GM06990 (cell line): Measurements from ENCODE around the gene ETFRF1.
A peak's percentile ranks its signal among the peaks of the same experiment; 100 is the strongest.

ENCODE experiments used
- DNase-seq: peaks from one replicate; pipeline ENCODE4 v3.0.0-alpha.2; 2011; ENCODE audit not compliant: insufficient read length; ENCODE audit errors: extremely low read depth
- H3K27me3 ChIP-seq: replicated peaks from 2 replicates; pipeline ENCODE4 v1.6.0; 2011; ENCODE audit warnings: low read length; ENCODE audit not compliant: control insufficient read depth, insufficient read depth
- H3K36me3 ChIP-seq: 2 replicates; pipeline ENCODE4 v1.5.1; 2011; ENCODE audit warnings: low read length; ENCODE audit not compliant: control insufficient read depth, insufficient read depth
- H3K4me3 ChIP-seq: replicated peaks from 2 replicates; pipeline ENCODE4 v1.5.1; 2011; ENCODE audit warnings: low read depth, mild to moderate bottlenecking, control low read depth, low read length
- TF ChIP-seq, protein P1 (sequence below): IDR thresholded peaks from 2 replicates; pipeline ENCODE4 v1.5.1; 2011; ENCODE audit warnings: low read length, control low read depth, mild to moderate bottlenecking, inconsistent platforms; ENCODE audit not compliant: insufficient read depth, poor library complexity, severe bottlenecking

The ETFRF1 gene

GRCh38 chr12:25213338-25213737 lies 18.3 kb downstream of the ETFRF1 start:
- no peaks in the 10 kb centered on the region for H3K36me3 ChIP-seq
- TF ChIP-seq, protein P1, sequence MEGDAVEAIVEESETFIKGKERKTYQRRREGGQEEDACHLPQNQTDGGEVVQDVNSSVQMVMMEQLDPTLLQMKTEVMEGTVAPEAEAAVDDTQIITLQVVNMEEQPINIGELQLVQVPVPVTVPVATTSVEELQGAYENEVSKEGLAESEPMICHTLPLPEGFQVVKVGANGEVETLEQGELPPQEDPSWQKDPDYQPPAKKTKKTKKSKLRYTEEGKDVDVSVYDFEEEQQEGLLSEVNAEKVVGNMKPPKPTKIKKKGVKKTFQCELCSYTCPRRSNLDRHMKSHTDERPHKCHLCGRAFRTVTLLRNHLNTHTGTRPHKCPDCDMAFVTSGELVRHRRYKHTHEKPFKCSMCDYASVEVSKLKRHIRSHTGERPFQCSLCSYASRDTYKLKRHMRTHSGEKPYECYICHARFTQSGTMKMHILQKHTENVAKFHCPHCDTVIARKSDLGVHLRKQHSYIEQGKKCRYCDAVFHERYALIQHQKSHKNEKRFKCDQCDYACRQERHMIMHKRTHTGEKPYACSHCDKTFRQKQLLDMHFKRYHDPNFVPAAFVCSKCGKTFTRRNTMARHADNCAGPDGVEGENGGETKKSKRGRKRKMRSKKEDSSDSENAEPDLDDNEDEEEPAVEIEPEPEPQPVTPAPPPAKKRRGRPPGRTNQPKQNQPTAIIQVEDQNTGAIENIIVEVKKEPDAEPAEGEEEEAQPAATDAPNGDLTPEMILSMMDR, result no peak
- no peaks in the 10 kb centered on the region for H3K27me3 ChIP-seq
- no peak for DNase-seq
- no peak overlapping the region for H3K4me3 ChIP-seq

GRCh38 chr12:25236190-25236589 lies 41.2 kb downstream of the ETFRF1 start:
- H3K36me3 ChIP-seq, result no peaks in the 10 kb centered on the region; the same call in 1 of the 2 replicates
- no peak for DNase-seq
- TF ChIP-seq, protein P1, result no peak

DNA sequence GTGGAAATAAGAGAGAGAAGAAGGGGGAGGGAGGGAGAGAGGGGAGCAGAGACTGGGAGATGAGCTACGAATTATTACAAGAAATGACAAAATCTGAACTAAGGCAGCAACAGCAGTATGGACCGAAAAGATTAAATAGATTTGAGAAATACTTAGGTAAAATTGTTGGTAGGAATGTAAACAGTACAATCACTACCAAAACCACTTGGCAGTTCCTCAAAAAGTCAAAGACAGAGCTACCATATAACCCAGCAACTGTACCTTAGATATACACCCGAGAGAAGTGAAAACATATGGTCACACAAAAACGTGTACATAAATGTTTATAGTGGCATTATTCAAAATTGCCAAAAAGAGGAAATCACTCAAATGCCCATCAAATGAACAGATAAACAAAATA lies 41.6 kb downstream of the ETFRF1 start:
- no peak for DNase-seq
- H3K4me3 ChIP-seq, result no peak overlapping the region
- TF ChIP-seq, protein P1, result no peak
- no peaks in the 10 kb centered on the region for H3K27me3 ChIP-seq
- no peaks in the 10 kb centered on the region; the same call in 1 of the 2 replicates for H3K36me3 ChIP-seq

More at GRCh38 chr12:25236190-25236589, 41.2 kb downstream of the ETFRF1 start:
- no peak overlapping the region for H3K4me3 ChIP-seq
- H3K27me3 ChIP-seq, result no peaks in the 10 kb centered on the region

DNA sequence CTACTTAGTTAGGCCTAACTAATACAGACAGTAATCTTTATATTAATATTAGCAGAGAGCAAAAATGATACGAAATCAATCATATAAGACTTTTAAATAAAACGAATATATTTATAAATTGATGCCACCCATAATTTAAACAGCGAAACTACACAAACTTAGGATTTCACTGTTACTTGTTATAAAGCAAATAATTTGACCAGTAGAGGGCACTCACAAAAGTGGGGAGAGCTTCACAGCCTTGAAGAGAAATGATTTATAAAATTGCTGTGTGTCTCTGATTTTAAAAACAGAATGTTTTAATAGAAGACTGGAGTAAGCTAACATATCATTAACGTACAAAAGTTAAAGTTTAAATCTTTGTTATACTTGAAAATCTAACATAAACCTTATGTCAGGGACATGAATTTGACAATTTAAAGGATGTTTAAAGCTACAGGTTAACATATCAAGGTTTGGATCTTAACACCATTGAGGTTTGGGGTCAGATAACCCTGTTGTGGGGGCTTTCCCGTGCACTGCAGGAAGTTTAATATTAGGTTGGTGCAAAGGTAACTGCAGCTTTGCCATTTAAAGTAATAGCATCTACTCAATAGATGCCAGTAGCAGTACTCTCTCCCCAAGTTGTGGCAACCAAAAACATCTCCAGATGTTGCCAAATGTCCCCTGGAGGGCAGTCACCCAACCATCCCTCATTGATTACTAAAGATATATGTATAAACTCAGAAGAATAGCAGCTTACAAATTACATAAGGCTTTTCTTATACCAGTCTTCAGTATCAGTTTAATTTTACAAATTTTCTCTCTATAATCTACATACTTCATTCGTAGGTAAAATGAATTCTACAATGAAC lies 46.4 kb downstream of the ETFRF1 start:
- no peaks in the 10 kb centered on the region for H3K27me3 ChIP-seq
- DNase-seq, result no peak
- H3K36me3 ChIP-seq, result no peaks in the 10 kb centered on the region
- TF ChIP-seq, protein P1, result peak; percentile 51
- H3K4me3 ChIP-seq, result no peak overlapping the region

DNA sequence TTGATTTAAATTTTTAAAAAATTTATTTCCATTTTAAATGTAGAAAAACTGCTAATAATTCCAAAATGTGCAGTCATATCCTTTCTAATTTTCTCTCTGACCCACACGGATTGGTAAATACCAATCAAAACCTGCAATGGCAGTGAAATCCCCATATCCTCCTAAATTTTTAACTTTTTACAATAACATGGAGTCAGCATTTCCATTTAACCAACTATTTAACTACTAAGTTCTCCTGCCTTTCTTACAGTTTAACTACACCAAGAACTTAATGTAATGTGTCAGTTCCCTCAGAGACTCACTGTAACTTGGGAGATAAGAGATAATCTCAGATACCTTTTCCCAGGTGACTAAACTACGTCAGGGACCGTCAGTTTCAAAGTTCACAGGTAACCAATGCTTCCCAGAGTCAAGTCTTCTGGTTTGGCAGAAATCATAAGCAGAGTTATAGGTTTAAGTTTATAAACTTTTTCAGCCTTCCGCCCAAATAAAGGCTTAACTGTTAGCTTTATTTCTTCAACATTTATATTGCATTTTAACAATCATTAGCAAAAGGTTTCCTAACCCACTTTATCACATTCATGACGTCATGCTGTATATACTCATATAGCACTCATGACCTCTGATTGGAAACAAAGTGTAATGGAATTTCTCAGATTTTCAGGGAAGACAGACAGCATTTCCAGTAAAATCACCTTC lies 48.1 kb downstream of the ETFRF1 start:
- DNase-seq, result no peak
- no peak overlapping the region for H3K4me3 ChIP-seq
- H3K36me3 ChIP-seq, result no peaks in the 10 kb centered on the region
- no peaks in the 10 kb centered on the region for H3K27me3 ChIP-seq
- TF ChIP-seq, protein P1, result no peak
